Gastrocnemius medialis (tissue), 4 donors: ENCODE measurements around the gene RAPSN.

ENCODE experiments used
- POLR2A ChIP-seq, 2 donors: fragments of 450-650 bp; IDR thresholded peaks; one replicate each; pipeline ENCODE4 v1.6.1; 2017; ENCODE audit warnings: antibody characterized with exemption in 2 of 2, mild to moderate bottlenecking in 2 of 2, moderate library complexity in 2 of 2
- TF ChIP-seq, protein P1 (sequence below), 5 experiments: fragments of 450-650 bp in 3 of 5; fragments of 200-600 bp in 2 of 5; sonication (generic) in 2 of 5; IDR thresholded peaks in 4 of 5; conservative IDR thresholded peaks in 1 of 5; 1 replicate in 4 of 5; 2 replicates in 1 of 5; pipeline ENCODE4 v1.5.1; 2016 to 2019; ENCODE audit warnings: antibody characterized with exemption in 5 of 5, mild to moderate bottlenecking in 3 of 5, moderate library complexity in 3 of 5

DNA sequence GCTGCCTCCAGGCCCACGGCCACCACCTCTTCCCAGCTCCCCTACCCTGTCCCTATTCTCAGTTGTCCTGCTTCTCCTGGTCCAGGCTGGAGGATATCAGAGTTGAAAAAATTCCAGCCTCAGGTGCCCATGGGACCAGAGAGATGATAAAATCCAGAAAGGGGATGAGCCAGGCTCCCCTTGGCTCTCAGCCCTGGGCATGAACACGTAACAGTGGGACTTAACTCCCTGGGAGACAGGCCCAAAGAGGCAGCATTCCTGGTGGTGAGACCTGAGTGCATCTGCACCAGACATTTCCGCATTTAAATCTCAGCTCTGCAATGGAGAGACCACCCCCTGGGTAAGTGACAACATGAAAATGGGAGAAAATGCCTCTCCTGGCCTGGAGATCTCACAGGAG lies 50.9 kb downstream of the RAPSN start:
- TF ChIP-seq, protein P1, sequence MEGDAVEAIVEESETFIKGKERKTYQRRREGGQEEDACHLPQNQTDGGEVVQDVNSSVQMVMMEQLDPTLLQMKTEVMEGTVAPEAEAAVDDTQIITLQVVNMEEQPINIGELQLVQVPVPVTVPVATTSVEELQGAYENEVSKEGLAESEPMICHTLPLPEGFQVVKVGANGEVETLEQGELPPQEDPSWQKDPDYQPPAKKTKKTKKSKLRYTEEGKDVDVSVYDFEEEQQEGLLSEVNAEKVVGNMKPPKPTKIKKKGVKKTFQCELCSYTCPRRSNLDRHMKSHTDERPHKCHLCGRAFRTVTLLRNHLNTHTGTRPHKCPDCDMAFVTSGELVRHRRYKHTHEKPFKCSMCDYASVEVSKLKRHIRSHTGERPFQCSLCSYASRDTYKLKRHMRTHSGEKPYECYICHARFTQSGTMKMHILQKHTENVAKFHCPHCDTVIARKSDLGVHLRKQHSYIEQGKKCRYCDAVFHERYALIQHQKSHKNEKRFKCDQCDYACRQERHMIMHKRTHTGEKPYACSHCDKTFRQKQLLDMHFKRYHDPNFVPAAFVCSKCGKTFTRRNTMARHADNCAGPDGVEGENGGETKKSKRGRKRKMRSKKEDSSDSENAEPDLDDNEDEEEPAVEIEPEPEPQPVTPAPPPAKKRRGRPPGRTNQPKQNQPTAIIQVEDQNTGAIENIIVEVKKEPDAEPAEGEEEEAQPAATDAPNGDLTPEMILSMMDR (IDR thresholded peaks at IDR 0.05 in 4 of 5, conservative IDR thresholded peaks at IDR 0.05 in 1 of 5): no peak
- TF ChIP-seq POLR2A (IDR thresholded peaks at IDR 0.05): no peak
